HG03064 (cell line): ENCODE measurements around the gene RAB44.
"Not testable (repeated sequence)": the region's sequence is repeated elsewhere in the genome, so short reads cannot be mapped to it uniquely, and the experiment has no call there.

Experiments used
- ATAC-seq: cut with Tn5 transposase; IDR thresholded peaks from one replicate; pipeline ENCODE4 v1.9.1; 2021; ENCODE audit warnings: low read depth; ENCODE audit not compliant: unreplicated experiment

RAB44 gene, protein sequence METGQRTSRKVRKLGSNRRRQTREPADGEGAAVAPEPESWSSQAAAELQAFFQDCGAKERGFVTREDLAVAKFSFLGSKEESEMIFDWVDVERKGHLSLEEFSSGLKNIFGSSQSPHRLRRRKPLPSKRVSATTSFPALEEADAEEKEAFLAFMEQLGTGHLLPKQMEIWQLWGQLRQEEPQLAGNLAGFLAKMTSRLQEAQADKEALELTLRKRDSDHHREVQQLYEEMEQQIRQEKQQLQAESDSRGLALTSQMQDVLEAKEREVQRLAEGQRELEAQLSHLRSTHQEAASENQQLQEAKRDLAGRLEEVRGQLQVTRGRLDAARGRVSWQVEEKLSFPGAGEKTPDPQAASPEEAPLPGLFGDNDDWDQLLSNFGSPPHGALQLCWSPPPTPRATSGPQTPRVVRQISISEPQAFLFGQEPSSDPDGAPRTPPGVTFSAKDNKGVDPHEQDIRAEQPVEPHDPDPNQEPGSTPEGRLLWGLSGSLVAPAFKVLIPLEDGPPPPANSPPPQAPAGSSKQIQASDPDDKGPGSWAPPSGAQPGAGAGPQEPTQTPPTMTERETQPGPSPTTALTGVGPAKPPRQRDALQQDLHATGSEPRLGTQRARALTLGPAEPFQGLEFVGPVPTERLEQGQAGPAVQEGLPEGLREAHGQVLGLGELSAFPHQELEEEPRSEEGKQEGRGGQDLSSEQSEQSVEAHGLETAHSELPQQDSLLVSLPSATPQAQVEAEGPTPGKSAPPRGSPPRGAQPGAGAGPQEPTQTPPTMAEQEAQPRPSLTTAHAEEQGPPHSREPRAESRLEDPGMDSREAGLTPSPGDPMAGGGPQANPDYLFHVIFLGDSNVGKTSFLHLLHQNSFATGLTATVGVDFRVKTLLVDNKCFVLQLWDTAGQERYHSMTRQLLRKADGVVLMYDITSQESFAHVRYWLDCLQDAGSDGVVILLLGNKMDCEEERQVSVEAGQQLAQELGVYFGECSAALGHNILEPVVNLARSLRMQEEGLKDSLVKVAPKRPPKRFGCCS

GRCh38 chr6:36697481-36697903 is at the start of gene RAB44:
Gene RAB44, plus strand, starts transcription at chr6:36697826. Its CDS starts 6,410 bp downstream, at chr6:36704236.
- ATAC-seq, result no peak

- no peak for ATAC-seq
Observed at GRCh38 chr6:36649086-36649485, 48.5 kb upstream of the RAB44 start.

- ATAC-seq, result no peak
Observed at GRCh38 chr6:36649701-36650484, 47.7 kb upstream of the RAB44 start.

GRCh38 chr6:36650848-36651478 is 46.7 kb upstream of the RAB44 start:
- no peak for ATAC-seq

DNA sequence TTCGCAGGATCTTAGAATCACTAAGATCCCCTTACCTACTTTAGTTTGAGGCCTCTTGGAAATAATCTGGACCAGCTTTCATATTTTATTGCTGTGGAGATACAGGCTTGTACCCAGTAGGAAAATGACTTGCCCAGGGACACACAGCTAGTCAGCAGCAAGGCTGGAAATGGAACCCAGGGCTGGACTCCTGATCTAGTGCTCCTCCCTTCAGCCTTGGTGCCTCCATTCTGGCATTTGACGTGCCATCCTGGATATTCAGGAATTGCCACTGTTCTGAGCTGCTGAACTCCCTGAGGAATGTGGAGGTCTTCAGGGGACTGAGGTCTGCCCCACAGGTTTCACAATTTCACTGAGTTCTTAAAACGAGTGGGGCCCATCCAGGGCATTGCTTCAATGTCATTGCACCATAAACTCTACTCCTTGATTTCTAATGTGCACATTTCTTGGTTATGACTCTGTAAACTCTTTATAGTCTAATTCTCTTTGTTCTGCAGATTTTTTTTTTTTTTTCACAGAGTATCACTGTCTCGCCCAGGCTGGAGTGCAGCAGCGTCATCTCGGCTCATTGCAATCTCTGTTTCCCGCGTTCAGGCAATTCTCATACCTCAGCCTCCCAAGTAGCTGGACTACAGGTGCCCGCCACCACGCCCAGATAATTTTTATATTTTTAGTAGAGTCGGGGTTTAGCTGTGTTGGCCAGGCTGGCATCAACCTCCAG is 45.8 kb upstream of the RAB44 start:
- no peak for ATAC-seq

- ATAC-seq, result not testable (repeated sequence)
Observed at GRCh38 chr6:36654469-36654868, 43.2 kb upstream of the RAB44 start.

GRCh38 chr6:36655085-36655724 is 42.4 kb upstream of the RAB44 start:
- ATAC-seq, result no peak

DNA sequence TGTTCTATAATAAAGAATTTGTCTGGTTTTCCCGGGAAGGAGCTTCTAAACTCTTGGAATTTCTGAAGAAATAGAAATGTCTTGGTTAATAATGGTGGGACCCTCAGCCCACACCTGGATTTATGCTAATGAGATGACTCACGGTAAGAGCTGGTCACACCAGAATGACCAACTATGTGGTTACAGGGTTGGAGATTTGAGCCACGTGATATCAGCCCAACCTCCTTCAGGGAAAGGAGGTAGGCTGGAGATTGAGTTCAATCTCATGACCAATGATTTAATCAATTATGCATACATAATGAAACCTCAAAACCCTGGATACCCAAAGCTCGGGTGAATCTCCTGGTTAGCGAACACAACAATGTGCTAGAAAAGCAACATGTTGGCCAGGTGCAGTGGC is 41.2 kb upstream of the RAB44 start:
- ATAC-seq, result no peak

DNA sequence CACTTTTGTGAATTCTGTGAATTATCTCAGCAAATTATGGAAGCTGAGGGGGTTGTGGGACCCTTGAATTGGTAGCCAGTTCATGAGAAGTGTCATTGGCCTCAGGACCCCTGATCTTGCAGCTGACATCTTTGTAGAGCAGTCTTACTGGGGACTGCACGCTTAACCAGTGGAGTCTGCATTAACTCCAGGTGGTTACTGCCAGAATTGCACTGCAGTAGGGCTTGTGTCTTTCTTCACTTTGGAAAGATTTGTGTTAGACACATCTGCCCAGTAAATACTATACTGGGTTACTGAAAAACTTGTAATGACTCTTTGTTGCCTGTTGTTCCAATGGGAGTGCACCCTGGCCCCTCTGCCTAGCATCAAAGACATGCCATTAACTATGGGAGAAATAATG is 40.4 kb upstream of the RAB44 start:
- ATAC-seq, result no peak

DNA sequence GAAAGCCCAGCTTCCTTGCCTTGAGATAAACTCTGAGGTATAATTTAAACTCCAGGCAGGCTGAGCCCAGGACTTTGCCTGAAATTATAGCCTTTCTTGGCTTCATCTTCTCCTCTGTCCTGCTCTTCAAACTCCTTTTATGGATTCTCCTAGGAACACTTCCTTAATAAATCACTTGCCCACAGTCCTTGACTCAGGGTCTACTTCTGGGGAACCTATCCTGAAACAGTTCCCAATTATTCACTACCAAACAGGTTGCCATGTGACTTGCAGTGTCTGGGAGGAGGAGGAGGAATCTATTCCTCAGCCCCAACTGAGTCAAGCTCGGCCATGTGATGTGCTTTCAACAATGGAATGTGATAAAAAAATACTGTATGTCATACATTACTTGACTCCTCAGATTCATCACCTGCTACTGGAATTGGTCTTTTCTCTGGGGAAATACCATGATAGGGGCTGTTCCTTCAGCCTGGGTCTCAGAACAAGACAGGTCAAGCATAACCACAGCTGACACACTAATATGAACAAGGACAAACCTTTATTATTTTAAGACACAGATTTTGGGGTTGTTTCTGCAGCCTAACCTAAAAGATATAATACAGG is 39.6 kb upstream of the RAB44 start:
- no peak for ATAC-seq

DNA sequence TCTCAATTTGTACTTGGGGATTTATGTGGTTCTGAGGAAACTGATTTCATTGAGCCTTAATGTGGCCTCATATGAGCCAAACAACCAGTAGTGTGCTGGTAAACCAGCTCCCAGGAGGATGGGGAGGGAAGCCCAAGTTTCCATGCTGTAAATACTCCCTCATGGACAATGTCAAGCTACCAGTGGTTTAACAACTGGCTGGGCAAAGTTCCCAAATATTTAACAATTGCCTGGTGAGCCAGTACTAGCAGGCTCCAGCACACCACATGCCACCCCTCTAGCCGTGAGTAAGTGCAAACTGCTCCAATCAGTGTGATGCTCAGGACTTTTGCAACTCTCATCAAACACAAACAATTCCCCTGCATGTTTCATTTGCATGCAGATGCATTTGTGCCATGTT is 38.4 kb upstream of the RAB44 start:
- no peak for ATAC-seq

DNA sequence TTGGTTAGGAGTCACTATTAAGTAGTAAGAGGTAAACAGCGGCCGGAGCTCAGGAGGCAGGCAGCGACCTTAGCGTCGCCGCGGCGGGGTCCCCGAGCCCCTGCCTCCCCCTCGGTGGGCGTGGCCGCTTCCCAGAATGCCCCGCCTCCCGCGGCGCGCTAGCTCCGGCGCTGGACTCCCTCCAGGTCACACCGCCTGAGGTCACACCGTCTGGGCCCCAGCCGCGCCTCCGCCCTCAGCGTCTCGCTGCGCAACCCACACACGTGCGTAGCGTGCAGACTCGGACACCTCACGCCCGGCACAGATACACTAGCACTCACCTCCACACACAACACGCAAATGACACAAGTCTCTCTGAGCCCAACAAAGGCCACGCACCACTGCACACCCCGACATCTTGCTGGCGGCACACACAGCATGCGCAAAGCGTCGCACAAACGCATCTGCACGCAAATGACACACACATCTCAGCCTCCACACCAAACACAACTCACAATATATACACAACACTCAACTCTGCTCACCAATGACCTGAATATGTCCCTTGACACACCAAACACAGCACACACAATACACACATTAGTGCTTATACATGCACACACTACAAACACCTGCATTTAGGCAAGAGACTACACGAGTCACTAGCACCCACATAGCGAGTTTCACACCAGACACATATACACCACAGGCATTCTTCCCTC is 36.7 kb upstream of the RAB44 start:
- ATAC-seq, result no peak

GRCh38 chr6:36662380-36662779 is 35.2 kb upstream of the RAB44 start:
- ATAC-seq, result no peak

DNA sequence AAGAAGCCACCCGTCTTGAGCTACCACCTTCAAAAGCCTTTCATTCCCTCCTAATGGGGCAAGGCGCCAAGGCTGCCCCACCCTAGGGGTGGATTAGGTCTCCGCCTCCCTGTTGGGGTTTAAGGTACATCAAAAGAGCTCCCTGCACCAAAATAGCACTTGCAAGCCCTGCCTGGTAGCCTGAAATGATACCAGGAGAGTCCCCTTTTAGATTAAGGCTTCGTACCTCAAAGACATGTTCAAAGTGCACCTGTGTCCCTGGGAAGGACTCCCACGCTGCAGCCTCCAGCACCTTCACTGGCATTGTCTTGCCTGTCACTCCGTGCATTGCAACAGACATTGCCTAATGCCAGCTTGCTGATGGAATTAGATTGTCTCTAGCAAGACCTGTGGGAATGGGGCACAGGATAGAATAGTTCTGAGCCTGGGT is 34.8 kb upstream of the RAB44 start:
- ATAC-seq, result no peak

GRCh38 chr6:36663504-36664446 is 33.9 kb upstream of the RAB44 start:
- no peak for ATAC-seq

GRCh38 chr6:36665180-36665579 is 32.4 kb upstream of the RAB44 start:
- ATAC-seq, result no peak

GRCh38 chr6:36666287-36666686 is 31.3 kb upstream of the RAB44 start:
- ATAC-seq, result no peak
